Measurements from ENCODE around the gene ZNF823. TPM values are rescaled to one million over a fixed set of nuclear protein-coding genes. Genes with fewer than 3 reads are reported as not detected.

Gene ZNF823
- polyA plus RNA-seq, 2 of the 4 experiments (the other 2 are of a cell fraction) = 2.9 to 3.7 TPM

DNA sequence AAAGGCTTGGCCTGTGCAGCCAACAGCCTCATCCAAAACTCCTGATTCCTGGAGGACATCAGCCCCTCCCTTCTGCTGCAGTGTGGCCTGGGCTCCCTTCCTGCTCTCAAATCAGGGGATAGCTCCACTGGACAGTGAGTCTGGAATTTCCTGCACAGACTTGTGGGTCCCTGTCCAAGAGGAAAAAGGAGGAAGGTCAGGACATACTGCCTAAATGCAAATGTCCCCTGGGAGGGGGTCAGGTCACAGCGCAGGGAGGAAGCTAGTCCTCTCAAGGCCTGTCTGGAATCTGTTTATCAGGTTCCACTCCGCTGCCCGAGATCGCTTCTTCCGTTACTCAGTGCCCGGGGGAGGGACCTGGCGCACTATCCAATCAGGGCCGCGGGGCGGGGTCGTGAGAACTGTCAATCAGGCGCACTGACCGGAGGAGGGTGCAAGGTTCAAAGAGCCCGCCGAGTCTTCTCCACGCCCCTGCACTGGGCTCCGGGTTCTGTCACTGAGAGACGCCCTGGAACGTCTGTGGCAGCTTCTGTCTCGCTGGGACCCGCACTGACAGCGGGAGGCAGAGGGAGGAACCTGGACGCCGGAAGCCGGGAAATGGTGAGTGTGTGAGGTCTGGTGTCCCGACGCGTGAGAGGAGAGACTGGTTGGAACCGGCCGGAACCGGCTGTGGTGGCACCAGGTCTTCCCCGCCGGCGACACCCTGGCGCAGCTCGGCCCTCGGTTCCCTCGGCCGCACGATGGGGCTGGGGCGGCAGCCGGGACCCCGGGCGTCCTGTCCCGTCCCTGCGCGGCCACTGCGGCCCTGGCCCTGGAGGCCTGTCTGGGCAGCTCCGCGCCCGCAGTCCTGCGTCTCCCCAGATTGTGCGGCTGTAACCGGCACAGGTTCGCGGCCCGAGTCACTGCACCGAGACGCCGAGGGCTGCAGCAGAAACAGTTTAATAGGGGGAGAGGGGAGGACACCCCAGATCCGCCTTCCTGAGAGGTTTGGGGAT lies 28.1 kb upstream of the ZNF823 start, which contains the start of gene ZNF441 (continued):
- TF ChIP-seq HOXB13 (CRISPR knock-in tag; IDR thresholded peaks at IDR 0.05; ENCODE audit: low read depth) (no peak), EP300 (IDR thresholded peaks at IDR 0.05) (no peak)
- TF ChIP-seq, protein P1, sequence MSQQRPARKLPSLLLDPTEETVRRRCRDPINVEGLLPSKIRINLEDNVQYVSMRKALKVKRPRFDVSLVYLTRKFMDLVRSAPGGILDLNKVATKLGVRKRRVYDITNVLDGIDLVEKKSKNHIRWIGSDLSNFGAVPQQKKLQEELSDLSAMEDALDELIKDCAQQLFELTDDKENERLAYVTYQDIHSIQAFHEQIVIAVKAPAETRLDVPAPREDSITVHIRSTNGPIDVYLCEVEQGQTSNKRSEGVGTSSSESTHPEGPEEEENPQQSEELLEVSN (IDR thresholded peaks at IDR 0.05; ENCODE audit: borderline replicate concordance, low read depth) = no peak

DNA sequence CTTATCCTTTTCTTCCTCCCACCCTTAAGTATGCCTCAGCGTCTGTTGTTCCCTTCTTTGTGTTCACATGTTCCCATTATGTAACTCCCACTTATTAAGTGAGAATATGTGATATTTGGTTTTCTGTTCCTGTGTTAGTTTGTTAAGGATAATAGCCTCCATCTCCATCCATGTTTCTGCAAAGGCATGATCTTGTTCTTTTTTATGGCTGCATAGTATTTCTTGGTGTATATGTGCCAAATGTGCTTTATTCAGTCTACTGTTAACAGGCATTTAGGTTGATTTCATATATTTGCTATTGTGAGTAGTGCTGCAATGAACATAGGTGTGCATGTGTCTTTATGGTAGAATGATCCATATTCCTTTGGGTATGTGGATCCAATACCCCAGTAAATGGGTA lies 24.9 kb upstream of the ZNF823 start:
- FAIRE-seq (no peak), ATAC-seq (no peak), DNase-seq (ENCODE audit: low read depth in 1 of 2, low spot score in 1 of 2) (no peak)
- no peak overlapping the region for H3K4me2 ChIP-seq
- CTCF ChIA-PET = no interaction called here
- POLR2A ChIA-PET = no interaction called here
- H3K27ac ChIP-seq = no peak overlapping the region
- WGBS (ENCODE audit: missing lambda C conversion rate) = 30% methylated on average over 1 of the region's 1 CpG
- TF ChIP-seq, protein P2, sequence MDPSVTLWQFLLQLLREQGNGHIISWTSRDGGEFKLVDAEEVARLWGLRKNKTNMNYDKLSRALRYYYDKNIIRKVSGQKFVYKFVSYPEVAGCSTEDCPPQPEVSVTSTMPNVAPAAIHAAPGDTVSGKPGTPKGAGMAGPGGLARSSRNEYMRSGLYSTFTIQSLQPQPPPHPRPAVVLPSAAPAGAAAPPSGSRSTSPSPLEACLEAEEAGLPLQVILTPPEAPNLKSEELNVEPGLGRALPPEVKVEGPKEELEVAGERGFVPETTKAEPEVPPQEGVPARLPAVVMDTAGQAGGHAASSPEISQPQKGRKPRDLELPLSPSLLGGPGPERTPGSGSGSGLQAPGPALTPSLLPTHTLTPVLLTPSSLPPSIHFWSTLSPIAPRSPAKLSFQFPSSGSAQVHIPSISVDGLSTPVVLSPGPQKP (IDR thresholded peaks at IDR 0.05; ENCODE audit: low read depth, low read length) = no peak
- TF ChIP-seq GATA3 (IDR thresholded peaks at IDR 0.05; ENCODE audit: borderline replicate concordance) (no peak), MYC (IDR thresholded peaks at IDR 0.05; ENCODE audit: borderline replicate concordance, low read length) (no peak), POLR2AphosphoS2 (conservative IDR thresholded peaks at IDR 0.05; ENCODE audit: low read length) (no peak), RARB (CRISPR knock-in tag; IDR thresholded peaks at IDR 0.05) (no peak), ZC3H11A (IDR thresholded peaks at IDR 0.05) (no peak), MAZ (IDR thresholded peaks at IDR 0.05; ENCODE audit: borderline replicate concordance, low read depth, low read length) (no peak), HOXB5 (CRISPR knock-in tag; IDR thresholded peaks at IDR 0.05) (no peak), FOSB (CRISPR knock-in tag; IDR thresholded peaks at IDR 0.05) (no peak), EP300 (IDR thresholded peaks at IDR 0.05) (no peak), TFCP2L1 (CRISPR knock-in tag; IDR thresholded peaks at IDR 0.05) (no peak), SREBF2 (IDR thresholded peaks at IDR 0.05) (no peak)
- TF ChIP-seq, protein P3, sequence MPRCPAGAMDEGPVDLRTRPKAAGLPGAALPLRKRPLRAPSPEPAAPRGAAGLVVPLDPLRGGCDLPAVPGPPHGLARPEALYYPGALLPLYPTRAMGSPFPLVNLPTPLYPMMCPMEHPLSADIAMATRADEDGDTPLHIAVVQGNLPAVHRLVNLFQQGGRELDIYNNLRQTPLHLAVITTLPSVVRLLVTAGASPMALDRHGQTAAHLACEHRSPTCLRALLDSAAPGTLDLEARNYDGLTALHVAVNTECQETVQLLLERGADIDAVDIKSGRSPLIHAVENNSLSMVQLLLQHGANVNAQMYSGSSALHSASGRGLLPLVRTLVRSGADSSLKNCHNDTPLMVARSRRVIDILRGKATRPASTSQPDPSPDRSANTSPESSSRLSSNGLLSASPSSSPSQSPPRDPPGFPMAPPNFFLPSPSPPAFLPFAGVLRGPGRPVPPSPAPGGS (IDR thresholded peaks at IDR 0.05) = no peak
- TF ChIP-seq, protein P4, sequence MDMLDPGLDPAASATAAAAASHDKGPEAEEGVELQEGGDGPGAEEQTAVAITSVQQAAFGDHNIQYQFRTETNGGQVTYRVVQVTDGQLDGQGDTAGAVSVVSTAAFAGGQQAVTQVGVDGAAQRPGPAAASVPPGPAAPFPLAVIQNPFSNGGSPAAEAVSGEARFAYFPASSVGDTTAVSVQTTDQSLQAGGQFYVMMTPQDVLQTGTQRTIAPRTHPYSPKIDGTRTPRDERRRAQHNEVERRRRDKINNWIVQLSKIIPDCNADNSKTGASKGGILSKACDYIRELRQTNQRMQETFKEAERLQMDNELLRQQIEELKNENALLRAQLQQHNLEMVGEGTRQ (IDR thresholded peaks at IDR 0.05) = no peak
- TF ChIP-seq, protein P5, sequence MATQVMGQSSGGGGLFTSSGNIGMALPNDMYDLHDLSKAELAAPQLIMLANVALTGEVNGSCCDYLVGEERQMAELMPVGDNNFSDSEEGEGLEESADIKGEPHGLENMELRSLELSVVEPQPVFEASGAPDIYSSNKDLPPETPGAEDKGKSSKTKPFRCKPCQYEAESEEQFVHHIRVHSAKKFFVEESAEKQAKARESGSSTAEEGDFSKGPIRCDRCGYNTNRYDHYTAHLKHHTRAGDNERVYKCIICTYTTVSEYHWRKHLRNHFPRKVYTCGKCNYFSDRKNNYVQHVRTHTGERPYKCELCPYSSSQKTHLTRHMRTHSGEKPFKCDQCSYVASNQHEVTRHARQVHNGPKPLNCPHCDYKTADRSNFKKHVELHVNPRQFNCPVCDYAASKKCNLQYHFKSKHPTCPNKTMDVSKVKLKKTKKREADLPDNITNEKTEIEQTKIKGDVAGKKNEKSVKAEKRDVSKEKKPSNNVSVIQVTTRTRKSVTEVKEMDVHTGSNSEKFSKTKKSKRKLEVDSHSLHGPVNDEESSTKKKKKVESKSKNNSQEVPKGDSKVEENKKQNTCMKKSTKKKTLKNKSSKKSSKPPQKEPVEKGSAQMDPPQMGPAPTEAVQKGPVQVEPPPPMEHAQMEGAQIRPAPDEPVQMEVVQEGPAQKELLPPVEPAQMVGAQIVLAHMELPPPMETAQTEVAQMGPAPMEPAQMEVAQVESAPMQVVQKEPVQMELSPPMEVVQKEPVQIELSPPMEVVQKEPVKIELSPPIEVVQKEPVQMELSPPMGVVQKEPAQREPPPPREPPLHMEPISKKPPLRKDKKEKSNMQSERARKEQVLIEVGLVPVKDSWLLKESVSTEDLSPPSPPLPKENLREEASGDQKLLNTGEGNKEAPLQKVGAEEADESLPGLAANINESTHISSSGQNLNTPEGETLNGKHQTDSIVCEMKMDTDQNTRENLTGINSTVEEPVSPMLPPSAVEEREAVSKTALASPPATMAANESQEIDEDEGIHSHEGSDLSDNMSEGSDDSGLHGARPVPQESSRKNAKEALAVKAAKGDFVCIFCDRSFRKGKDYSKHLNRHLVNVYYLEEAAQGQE (IDR thresholded peaks at IDR 0.05) = no peak
- TF ChIP-seq, protein P6, sequence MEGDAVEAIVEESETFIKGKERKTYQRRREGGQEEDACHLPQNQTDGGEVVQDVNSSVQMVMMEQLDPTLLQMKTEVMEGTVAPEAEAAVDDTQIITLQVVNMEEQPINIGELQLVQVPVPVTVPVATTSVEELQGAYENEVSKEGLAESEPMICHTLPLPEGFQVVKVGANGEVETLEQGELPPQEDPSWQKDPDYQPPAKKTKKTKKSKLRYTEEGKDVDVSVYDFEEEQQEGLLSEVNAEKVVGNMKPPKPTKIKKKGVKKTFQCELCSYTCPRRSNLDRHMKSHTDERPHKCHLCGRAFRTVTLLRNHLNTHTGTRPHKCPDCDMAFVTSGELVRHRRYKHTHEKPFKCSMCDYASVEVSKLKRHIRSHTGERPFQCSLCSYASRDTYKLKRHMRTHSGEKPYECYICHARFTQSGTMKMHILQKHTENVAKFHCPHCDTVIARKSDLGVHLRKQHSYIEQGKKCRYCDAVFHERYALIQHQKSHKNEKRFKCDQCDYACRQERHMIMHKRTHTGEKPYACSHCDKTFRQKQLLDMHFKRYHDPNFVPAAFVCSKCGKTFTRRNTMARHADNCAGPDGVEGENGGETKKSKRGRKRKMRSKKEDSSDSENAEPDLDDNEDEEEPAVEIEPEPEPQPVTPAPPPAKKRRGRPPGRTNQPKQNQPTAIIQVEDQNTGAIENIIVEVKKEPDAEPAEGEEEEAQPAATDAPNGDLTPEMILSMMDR (IDR thresholded peaks at IDR 0.05) = no peak
- H3K4me1 ChIP-seq = no peaks in the 10 kb centered on the region
- no peaks in the 10 kb centered on the region; the same call in 2 of the 3 replicates for H3K9me3 ChIP-seq
- no peak overlapping the region for H3K4me3 ChIP-seq

Data from A549 (cell line).